NT2/D1 (cell line): ENCODE measurements around the gene MLXIP.

Experiments
- SUZ12 ChIP-seq: IDR thresholded peaks from 2 replicates; pipeline ENCODE4 v1.6.1; 2011; ENCODE audit not compliant: insufficient read length, insufficient read depth; ENCODE audit errors: extremely low read depth
- ZNF274 ChIP-seq: IDR thresholded peaks from 2 replicates; pipeline ENCODE4 v1.6.1; 2011; ENCODE audit warnings: mild to moderate bottlenecking, low read depth, low read length

- TF ChIP-seq ZNF274 (no peak), SUZ12 (no peak)
Observed at GRCh38 chr12:122182887-122183587, 104.5 kb downstream of the MLXIP start, which contains the start of gene LRRC43.
